T-cell (primary cell): ENCODE measurements around the gene SPACA4. TPM values are rescaled to one million over a fixed set of nuclear protein-coding genes. Genes with fewer than 3 reads are reported as not detected.
A peak's percentile ranks its signal among the peaks of the same experiment; 100 is the strongest.

ENCODE experiments used
- ATAC-seq, 4 experiments: fragments of 200-7000 bp in 3 of 4; fragments of 150-1000 bp in 1 of 4; cut with Tn5 transposase; replicated peaks in 1 of 4; 1 replicate in 3 of 4; 2 replicates in 1 of 4; pipeline ENCODE4 v1.10.0; 2021; ENCODE audit warnings: moderate library complexity in 3 of 4, mild to moderate bottlenecking in 2 of 4, moderate number of reproducible peaks in 1 of 4
- CTCF ChIA-PET, 2 donors: fragments of 300-600 bp; sonication (Branson Sonifier 250); formaldehyde crosslinking; loops; one replicate each; lab custom pipeline; 2022; ENCODE audit warnings: antibody characterized with exemption in 2 of 2; lab: Charles Lee
- POLR2A ChIA-PET, 2 donors: fragments of 300-600 bp; sonication (Branson Sonifier 250); formaldehyde crosslinking; loops; one replicate each; lab custom pipeline; 2022; ENCODE audit warnings: antibody characterized with exemption in 2 of 2; lab: Charles Lee
- DNase-seq, 35 experiments: peaks; one replicate each; pipeline versions ENCODE4 v3.0.0 to v3.0.0-alpha.2; 2013 to 2023
- H3K27ac ChIP-seq: one replicate; pipeline ENCODE4 v1.5.1; 2013; ENCODE audit warnings: low read length
- H3K27me3 ChIP-seq, 2 experiments: replicated peaks in 1 of 2; 1 replicate in 1 of 2; 2 replicates in 1 of 2; pipeline versions ENCODE4 v1.6.1 to v1.7.0; 2013; ENCODE audit warnings: low read length in 1 of 2, mixed read lengths in 1 of 2; ENCODE audit not compliant: control insufficient read depth in 2 of 2, insufficient read depth in 2 of 2; ENCODE audit errors: extremely low read depth in 1 of 2
- H3K36me3 ChIP-seq, 2 donors: 1 replicate in 1 of 2; 2 replicates in 1 of 2; pipeline versions ENCODE4 v1.6.1 to v1.7.0; 2013; ENCODE audit warnings: low read length in 1 of 2; ENCODE audit not compliant: control insufficient read depth in 2 of 2, insufficient read depth in 1 of 2; ENCODE audit errors: extremely low read depth in 1 of 2
- H3K4me1 ChIP-seq, 2 experiments: 1 replicate in 1 of 2; 2 replicates in 1 of 2; pipeline versions ENCODE4 v1.6.1 to v1.7.0; 2013; ENCODE audit warnings: low read length in 2 of 2, mixed read lengths in 1 of 2; ENCODE audit not compliant: insufficient read depth in 2 of 2, control insufficient read depth in 1 of 2; ENCODE audit errors: extremely low read depth in 1 of 2
- H3K4me3 ChIP-seq, 2 donors: 1 replicate in 1 of 2; 2 replicates in 1 of 2; pipeline versions ENCODE4 v1.5.1 to v1.7.0; 2013; ENCODE audit warnings: mild to moderate bottlenecking in 2 of 2, low read length in 1 of 2, moderate library complexity in 1 of 2; ENCODE audit not compliant: control insufficient read depth in 1 of 2; ENCODE audit errors: extremely low read depth in 1 of 2
- H3K9me3 ChIP-seq: 2 replicates; pipeline ENCODE4 v1.7.0; 2013
- H3K27ac Mint-ChIP-seq, 2 donors: one replicate each; pipeline ENCODE4 v1.8.0; 2020 to 2021; ENCODE audit warnings: mild to moderate bottlenecking in 2 of 2, mixed read lengths in 2 of 2
- H3K27me3 Mint-ChIP-seq, 2 donors: one replicate each; pipeline ENCODE4 v1.8.0; 2021 to 2022; ENCODE audit warnings: mixed read lengths in 2 of 2
- H3K36me3 Mint-ChIP-seq: one replicate; pipeline ENCODE4 v1.8.0; 2021; ENCODE audit warnings: mixed read lengths
- H3K4me1 Mint-ChIP-seq, 3 donors: one replicate each; pipeline ENCODE4 v1.8.0; 2020 to 2022; ENCODE audit warnings: mixed read lengths in 3 of 3, mild to moderate bottlenecking in 1 of 3
- H3K4me3 Mint-ChIP-seq, 3 donors: one replicate each; pipeline ENCODE4 v1.8.0; 2020 to 2022; ENCODE audit warnings: mild to moderate bottlenecking in 3 of 3, mixed read lengths in 3 of 3, moderate library complexity in 3 of 3
- H3K9me3 Mint-ChIP-seq, 3 donors: one replicate each; pipeline ENCODE4 v1.8.0; 2020 to 2022; ENCODE audit warnings: mixed read lengths in 3 of 3
- WGBS: methylation state at CpG from one replicate; pipeline ENCODE4 v1.1.5; 2013; ENCODE audit warnings: missing lambda C conversion rate; ENCODE audit not compliant: insufficient coverage; 5-methylcytosine and 5-hydroxymethylcytosine counted together
- total RNA-seq, 35 experiments: library from RNA in 6 of 35; stranded (reverse) in 6 of 35; fragments of 120-200 nt in 1 of 35; gene quantifications; one replicate each; pipeline versions ENCODE4 v1.2.1 to v1.2.4 and lab custom pipeline; 2013 to 2026

SPACA4 gene
- total RNA-seq, 5 donors from 2014 or later (not counting 1 experiment from before 2014, with no cell fraction given): not detected

DNA sequence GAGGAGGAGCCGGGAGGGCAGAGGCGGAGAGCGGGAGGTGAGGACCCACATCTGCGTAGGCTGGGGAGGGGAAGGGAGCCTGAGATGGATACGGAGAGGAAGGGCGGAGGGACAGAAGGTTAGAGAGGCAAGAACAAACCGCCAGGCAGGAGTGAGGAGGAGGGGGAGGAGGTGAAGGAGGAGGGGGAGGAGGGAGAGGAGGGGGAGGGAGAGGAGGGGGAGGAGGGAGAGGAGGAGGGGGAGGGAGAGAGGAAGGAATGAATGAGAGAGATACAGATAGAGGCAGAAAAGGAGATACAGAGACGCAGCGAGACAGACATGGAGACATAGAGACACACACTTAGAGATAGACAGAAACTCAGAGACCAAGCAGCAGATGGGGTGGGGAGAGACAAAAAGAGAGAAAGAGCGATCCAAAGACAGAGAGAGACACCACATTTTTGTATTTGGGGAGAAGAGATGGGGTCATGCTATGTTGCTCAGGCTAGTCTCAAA, 40.2 kb downstream of the SPACA4 start:
- Mint-ChIP-seq H3K9me3 (no peaks in the 10 kb centered on the region), H3K27ac (peak overlapping the region; percentile 56 to 79), H3K36me3 (no peaks in the 10 kb centered on the region), H3K27me3 (no peaks in the 10 kb centered on the region), H3K4me3 (peak overlapping the region; percentile 23 to 99 (median 43)), H3K4me1 (peaks cover 43 to 52% (median 49%) of the 10 kb centered on the region in 3 donors)
- Histone ChIP-seq H3K27ac (peak overlapping the region; percentile 77), H3K27me3 (no peaks in the 10 kb centered on the region), H3K9me3 (no peaks in the 10 kb centered on the region), H3K4me1 (peaks cover 5 to 58% of the 10 kb centered on the region in 2 experiments), H3K36me3 (no peaks in the 10 kb centered on the region), H3K4me3 (peak overlapping the region in 1 of 2 donors; percentile 59)
- POLR2A ChIA-PET: no interaction called here
- CTCF ChIA-PET: interaction anchor here in 1 of 2 donors (1.5 to 1.9 kb wide), 2 partner anchors 28 to 92 kb away, joined by 7 to 8 read pairs; no protein-coding TSS in a partner anchor
- WGBS: no CpG with 5 or more reads among the region's 10 CpGs
- ATAC-seq (no peak), DNase-seq (no peak)

GRCh38 chr19:48648134-48648533, 41.6 kb downstream of the SPACA4 start:
- ChIA-PET POLR2A (interaction anchor here in 1 of 2 donors (0.6 kb wide), 1 partner anchor 91 kb away, joined by 6 read pairs; no protein-coding TSS in a partner anchor), CTCF (interaction anchor here (0.6 kb wide), 2 partner anchors 52 to 207 kb away, joined by 4 read pairs; no protein-coding TSS in a partner anchor)
- H3K4me1 ChIP-seq: peaks cover 5 to 58% of the 10 kb centered on the region in 2 experiments
- H3K27me3 ChIP-seq: no peaks in the 10 kb centered on the region
- no peak for ATAC-seq
- DNase-seq: no peak
- H3K4me3 Mint-ChIP-seq: peak overlapping the region in 1 of 3 donors; percentile 99
- H3K9me3 Mint-ChIP-seq: no peaks in the 10 kb centered on the region
- H3K36me3 Mint-ChIP-seq: no peaks in the 10 kb centered on the region
- no peak overlapping the region for H3K27ac ChIP-seq
- no peaks in the 10 kb centered on the region for H3K27me3 Mint-ChIP-seq
- H3K4me3 ChIP-seq: no peak overlapping the region
- peaks cover 47 to 59% (median 53%) of the 10 kb centered on the region in 3 donors for H3K4me1 Mint-ChIP-seq
- no CpG with 5 or more reads among the region's 2 CpGs for WGBS
- H3K36me3 ChIP-seq: no peaks in the 10 kb centered on the region
- peak overlapping the region; percentile 81 to 89 for H3K27ac Mint-ChIP-seq
- no peaks in the 10 kb centered on the region for H3K9me3 ChIP-seq

GRCh38 chr19:48650974-48651682, 44.6 kb downstream of the SPACA4 start:
- no peak overlapping the region for H3K27ac ChIP-seq
- no peak for DNase-seq
- no peaks in the 10 kb centered on the region for H3K9me3 ChIP-seq
- WGBS: 76% methylated on average over 5 of the region's 12 CpGs
- POLR2A ChIA-PET: interaction anchor here in 1 of 2 donors (0.7 kb wide), 1 partner anchor 18 kb away, joined by 7 read pairs; no protein-coding TSS in a partner anchor
- CTCF ChIA-PET: interaction anchor here in 1 of 2 donors (0.6 kb wide), 2 partner anchors 46 to 911 kb away, joined by 3 to 6 read pairs; no protein-coding TSS in a partner anchor
- Mint-ChIP-seq H3K27me3 (no peaks in the 10 kb centered on the region), H3K9me3 (no peaks in the 10 kb centered on the region), H3K4me1 (peaks cover 34 to 45% (median 35%) of the 10 kb centered on the region in 3 donors), H3K36me3 (no peaks in the 10 kb centered on the region), H3K4me3 (no peak overlapping the region), H3K27ac (peak overlapping the region; percentile 11 to 33)
- no peaks in the 10 kb centered on the region for H3K36me3 ChIP-seq
- peaks cover 5 to 37% of the 10 kb centered on the region in 2 experiments for H3K4me1 ChIP-seq
- H3K27me3 ChIP-seq: no peaks in the 10 kb centered on the region
- H3K4me3 ChIP-seq: no peak overlapping the region
- ATAC-seq: no peak

DNA sequence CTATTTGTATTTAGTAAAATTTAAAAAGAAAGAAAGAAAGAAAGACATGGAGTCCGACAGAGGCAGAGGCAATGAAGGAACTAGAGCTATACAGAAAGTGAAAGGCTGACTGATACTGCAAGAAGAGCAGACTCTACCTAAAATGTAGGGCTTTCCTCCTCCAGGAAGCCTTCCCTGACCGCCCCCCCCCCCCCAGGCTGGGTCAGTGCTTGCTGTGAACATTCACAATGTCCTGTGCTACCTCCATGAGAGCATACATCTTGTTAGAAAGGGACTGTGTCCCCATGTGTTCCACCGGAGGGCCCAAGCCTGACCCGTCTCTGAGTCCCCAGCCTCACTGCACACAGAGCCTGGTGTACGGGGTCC, 45.1 kb downstream of the SPACA4 start:
- Histone ChIP-seq H3K27me3 (no peaks in the 10 kb centered on the region), H3K4me1 (peaks cover 5 to 33% of the 10 kb centered on the region in 2 experiments), H3K36me3 (no peaks in the 10 kb centered on the region), H3K9me3 (no peaks in the 10 kb centered on the region), H3K27ac (no peak overlapping the region), H3K4me3 (no peak overlapping the region)
- Mint-ChIP-seq H3K27me3 (no peaks in the 10 kb centered on the region), H3K9me3 (no peaks in the 10 kb centered on the region), H3K27ac (peak overlapping the region; percentile 46 to 66), H3K4me3 (no peak overlapping the region), H3K36me3 (no peaks in the 10 kb centered on the region), H3K4me1 (peaks cover 33 to 41% (median 34%) of the 10 kb centered on the region in 3 donors)
- ChIA-PET CTCF (interaction anchor here in 1 of 2 donors (0.6 kb wide), 1 partner anchor 911 kb away, joined by 6 read pairs; no protein-coding TSS in a partner anchor), POLR2A (no interaction called here)
- no peak for ATAC-seq
- DNase-seq: no peak
- 64% methylated on average over 3 of the region's 5 CpGs for WGBS

- Histone ChIP-seq H3K4me1 (peaks cover 1 to 7% of the 10 kb centered on the region in 2 experiments), H3K9me3 (no peaks in the 10 kb centered on the region), H3K27ac (no peak overlapping the region), H3K27me3 (no peaks in the 10 kb centered on the region), H3K4me3 (no peak overlapping the region), H3K36me3 (no peaks in the 10 kb centered on the region)
- ATAC-seq (no peak), DNase-seq (no peak)
- H3K36me3 Mint-ChIP-seq: no peaks in the 10 kb centered on the region
- peaks cover 14 to 17% (median 15%) of the 10 kb centered on the region in 3 donors for H3K4me1 Mint-ChIP-seq
- H3K9me3 Mint-ChIP-seq: no peaks in the 10 kb centered on the region
- 69% methylated on average over 5 of the region's 11 CpGs for WGBS
- ChIA-PET POLR2A (no interaction called here), CTCF (interaction anchor here in 1 of 2 donors (0.6 kb wide), 1 partner anchor 178 kb away, joined by 3 read pairs; no protein-coding TSS in a partner anchor)
- no peak overlapping the region for H3K27ac Mint-ChIP-seq
- no peaks in the 10 kb centered on the region for H3K27me3 Mint-ChIP-seq
- no peak overlapping the region for H3K4me3 Mint-ChIP-seq
These were observed 47.9 kb downstream of the SPACA4 start for GRCh38 chr19:48654299-48655059.
